HG02943 (cell line): ENCODE data around the gene PLSCR1.
A peak's percentile ranks its signal among the peaks of the same experiment; 100 is the strongest.
"Not testable (repeated sequence)": the region's sequence is repeated elsewhere in the genome, so short reads cannot be mapped to it uniquely, and the experiment has no call there.

Experiments
- ATAC-seq: cut with Tn5 transposase; IDR thresholded peaks from one replicate; pipeline ENCODE4 v1.9.1; 2021; ENCODE audit warnings: mild to moderate bottlenecking, low read depth, moderate library complexity; ENCODE audit not compliant: unreplicated experiment

Gene PLSCR1

GRCh38 chr3:146519810-146520209 lies 24.6 kb downstream of the PLSCR1 start:
- no peak for ATAC-seq

GRCh38 chr3:146517684-146518435 lies 26.5 kb downstream of the PLSCR1 start:
- ATAC-seq, result no peak

GRCh38 chr3:146513386-146514051 lies 30.9 kb downstream of the PLSCR1 start:
- no peak for ATAC-seq

- no peak for ATAC-seq
Observed at GRCh38 chr3:146511402-146512134, 32.8 kb downstream of the PLSCR1 start.

GRCh38 chr3:146507331-146508120 lies 36.9 kb downstream of the PLSCR1 start:
- ATAC-seq, result no peak

GRCh38 chr3:146505516-146505915 lies 38.9 kb downstream of the PLSCR1 start:
- no peak for ATAC-seq

GRCh38 chr3:146504498-146505197 lies 39.8 kb downstream of the PLSCR1 start:
- ATAC-seq, result no peak

GRCh38 chr3:146503461-146504202 lies 40.8 kb downstream of the PLSCR1 start:
- peak; percentile 98 for ATAC-seq

- ATAC-seq, result no peak
Observed at GRCh38 chr3:146502887-146503460, 41.4 kb downstream of the PLSCR1 start.

- ATAC-seq, result no peak
Observed at GRCh38 chr3:146501752-146502151, 42.7 kb downstream of the PLSCR1 start.

GRCh38 chr3:146499701-146500100 lies 44.7 kb downstream of the PLSCR1 start:
- no peak for ATAC-seq

GRCh38 chr3:146498002-146498736 lies 46.2 kb downstream of the PLSCR1 start:
- ATAC-seq, result no peak

GRCh38 chr3:146497145-146497843 lies 47.1 kb downstream of the PLSCR1 start:
- not testable (repeated sequence) for ATAC-seq

GRCh38 chr3:146496726-146497125 lies 47.7 kb downstream of the PLSCR1 start:
- ATAC-seq, result no peak

- ATAC-seq, result no peak
Observed at GRCh38 chr3:146496251-146496650, 48.2 kb downstream of the PLSCR1 start.

GRCh38 chr3:146493761-146494160 lies 50.6 kb downstream of the PLSCR1 start:
- ATAC-seq, result no peak

GRCh38 chr3:146493221-146493620 lies 51.2 kb downstream of the PLSCR1 start:
- no peak for ATAC-seq

GRCh38 chr3:146491303-146491702 lies 53.1 kb downstream of the PLSCR1 start:
- ATAC-seq, result no peak
